HG02885 (cell line): ENCODE data around the gene MLXIPL.
"Not testable (repeated sequence)": the region's sequence is repeated elsewhere in the genome, so short reads cannot be mapped to it uniquely, and the experiment has no call there.

Source experiments
- ATAC-seq: cut with Tn5 transposase; IDR thresholded peaks from one replicate; pipeline ENCODE4 v1.9.1; 2021; ENCODE audit warnings: mild to moderate bottlenecking; ENCODE audit not compliant: unreplicated experiment, poor library complexity

The MLXIPL gene

DNA sequence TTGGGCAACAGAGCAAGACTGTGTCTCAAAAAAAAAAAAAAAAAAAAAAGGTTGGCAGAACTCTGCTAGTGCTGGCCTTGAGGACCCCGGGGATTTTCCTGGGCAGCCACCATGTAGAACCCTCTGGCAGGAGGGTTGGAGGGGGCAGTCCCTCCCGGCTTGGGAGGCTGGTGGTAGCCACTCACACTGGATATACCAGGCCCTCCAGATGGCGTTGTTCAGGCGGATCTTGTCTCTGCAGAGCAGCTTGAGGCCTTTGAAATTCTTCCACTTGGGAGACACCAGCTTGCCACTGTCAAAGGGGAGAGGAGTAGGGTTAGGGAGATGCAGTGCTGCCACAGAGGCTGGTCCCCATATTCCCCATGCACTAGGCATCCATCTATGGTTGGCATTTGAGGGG is 8.4 kb downstream of the MLXIPL start:
- no peak for ATAC-seq

DNA sequence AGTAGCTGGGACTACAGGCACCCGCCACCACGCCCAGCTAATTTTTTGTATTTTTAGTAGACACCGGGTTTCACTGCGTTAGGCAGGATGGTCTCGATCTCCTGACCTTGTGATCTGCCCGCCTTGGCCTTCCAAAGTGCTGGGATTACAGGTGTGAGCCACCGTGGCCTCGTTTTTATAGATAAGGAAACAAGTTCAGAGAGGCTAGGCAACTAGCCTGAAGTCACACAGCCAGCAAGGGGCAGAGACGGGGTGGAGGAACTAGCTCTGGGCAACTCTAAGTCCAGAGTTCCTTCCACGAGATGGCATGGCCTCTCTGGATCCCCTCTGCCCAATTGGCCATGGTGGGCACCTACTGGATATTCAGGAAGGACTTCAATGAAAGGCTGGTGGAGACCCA is 9.4 kb downstream of the MLXIPL start:
- not testable (repeated sequence) for ATAC-seq

DNA sequence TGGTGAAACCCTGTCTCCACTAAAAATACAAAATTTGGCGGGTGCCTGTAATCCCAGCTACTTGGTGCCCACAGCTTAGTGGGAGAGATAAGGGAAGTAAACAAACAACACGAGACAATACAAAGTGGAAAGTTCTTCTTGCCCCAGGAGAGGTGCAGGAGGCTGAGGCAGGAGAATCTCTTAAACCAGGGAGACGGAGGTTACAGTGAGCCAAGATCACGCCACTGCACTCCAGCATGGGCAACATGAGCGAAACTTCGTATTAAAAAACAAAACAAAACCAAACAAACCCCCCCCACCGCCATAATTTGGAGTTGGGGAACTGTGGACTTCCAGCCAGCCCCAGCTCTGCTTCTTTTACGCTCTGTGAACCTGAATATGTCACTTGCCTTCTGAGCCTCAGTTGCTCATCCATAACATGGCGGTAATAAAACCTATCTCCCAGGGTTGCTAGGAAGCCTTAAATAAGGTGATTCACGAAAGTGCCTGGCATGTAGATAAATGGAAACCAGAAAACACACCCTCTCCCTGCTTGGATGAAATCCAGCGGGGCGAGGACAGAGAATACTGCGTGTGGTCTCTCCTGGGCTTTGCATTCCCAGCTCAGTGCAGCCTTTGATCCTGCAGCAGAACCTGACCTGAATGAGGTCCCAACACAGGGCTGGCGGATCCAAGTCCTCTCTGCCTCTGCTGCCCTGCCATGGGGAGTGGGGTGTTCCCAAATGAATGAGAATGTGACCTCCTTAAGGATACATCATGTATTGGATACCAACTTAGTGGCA is 10.2 kb downstream of the MLXIPL start:
- no peak for ATAC-seq

DNA sequence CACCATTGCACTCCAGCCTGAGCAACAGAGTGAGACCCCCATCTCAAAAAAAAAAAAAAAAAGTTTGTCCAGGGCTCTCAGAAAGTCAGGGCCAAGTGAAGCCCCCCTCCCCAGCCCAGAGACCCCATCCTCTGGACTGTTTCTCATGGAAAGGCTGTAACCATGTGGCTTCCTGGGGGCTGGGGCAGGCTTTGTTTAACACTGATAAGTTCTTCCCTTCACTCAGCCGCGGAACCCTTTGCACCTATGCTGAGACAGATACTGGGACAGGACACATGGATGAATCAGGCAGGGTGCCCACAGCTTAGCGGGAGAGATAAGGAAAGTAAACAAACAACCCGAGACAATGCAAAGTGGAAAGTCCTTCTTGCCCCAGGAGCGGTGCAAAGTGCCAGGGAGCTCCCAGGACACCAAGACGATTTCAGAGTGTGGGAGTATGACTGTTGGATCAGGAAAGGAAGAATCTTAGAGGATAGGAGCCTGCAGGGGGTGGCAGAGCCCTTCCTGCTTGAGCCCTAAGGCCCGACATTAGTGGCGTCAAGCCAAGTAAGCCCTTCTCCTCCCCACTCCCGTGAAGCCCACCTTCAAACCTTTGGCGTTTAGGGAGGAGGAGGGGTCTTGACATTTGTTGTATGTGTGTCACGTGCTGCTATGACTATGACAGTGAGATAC is 11.6 kb downstream of the MLXIPL start:
- no peak for ATAC-seq

DNA sequence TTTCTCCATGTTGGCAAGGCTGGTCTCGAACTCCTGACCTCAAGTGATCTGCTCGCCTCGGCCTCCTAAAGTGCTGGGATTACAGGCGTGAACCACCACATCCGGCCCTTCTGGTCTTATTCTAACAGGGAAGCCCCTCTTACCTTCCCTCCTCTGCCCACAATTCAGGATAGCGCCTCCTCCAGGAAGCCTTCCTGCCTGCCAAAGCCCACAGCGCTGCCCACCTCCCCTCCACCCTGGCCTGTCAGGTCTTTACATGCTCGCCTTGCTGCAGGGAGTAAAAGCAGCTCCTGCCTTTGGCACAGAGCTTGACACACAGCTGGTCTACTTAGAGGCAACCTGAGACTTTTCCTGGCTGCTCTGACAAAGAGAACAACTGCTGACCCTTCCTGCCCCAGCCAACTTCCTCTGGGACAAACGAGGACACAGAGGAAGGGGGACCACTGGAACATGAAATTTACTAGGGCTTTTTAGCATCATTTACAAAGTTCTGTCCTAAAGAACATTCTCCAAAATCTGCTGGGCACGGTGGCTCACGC is 13.2 kb downstream of the MLXIPL start:
- no peak for ATAC-seq

DNA sequence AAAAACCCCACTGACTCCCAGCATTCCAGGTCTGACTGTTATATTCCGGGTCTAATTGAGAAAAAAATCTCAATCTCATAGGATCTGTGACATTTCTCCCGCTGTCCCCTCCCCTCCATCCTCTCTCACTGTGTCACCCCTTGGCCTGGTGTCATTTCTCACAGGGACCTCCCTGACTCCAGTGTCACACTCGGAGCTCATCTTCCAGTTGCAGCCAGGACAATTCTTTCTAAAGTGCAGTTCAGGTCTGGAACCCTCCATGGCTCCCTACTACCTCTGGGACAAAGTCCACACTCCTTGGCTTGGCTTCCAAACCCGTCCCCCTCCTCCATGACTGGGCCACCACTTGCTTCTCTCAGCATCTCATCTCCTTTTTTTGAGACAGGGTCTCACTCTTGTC is 14.2 kb downstream of the MLXIPL start:
- no peak for ATAC-seq

DNA sequence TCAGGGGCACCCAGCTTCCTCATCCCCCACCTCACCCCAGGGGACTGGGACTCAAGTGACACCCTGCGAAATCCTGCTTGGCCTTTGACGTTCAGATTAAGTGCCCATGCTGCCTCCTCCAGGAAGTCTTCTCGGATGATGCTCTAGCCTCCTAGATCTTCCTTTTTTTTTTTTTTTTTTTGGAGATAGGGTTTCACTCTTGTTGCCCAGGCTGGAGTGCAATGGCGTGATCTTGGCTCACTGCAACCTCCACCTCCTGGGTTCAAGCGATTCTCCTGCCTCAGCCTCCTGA is 16.7 kb downstream of the MLXIPL start:
- not testable (repeated sequence) for ATAC-seq

DNA sequence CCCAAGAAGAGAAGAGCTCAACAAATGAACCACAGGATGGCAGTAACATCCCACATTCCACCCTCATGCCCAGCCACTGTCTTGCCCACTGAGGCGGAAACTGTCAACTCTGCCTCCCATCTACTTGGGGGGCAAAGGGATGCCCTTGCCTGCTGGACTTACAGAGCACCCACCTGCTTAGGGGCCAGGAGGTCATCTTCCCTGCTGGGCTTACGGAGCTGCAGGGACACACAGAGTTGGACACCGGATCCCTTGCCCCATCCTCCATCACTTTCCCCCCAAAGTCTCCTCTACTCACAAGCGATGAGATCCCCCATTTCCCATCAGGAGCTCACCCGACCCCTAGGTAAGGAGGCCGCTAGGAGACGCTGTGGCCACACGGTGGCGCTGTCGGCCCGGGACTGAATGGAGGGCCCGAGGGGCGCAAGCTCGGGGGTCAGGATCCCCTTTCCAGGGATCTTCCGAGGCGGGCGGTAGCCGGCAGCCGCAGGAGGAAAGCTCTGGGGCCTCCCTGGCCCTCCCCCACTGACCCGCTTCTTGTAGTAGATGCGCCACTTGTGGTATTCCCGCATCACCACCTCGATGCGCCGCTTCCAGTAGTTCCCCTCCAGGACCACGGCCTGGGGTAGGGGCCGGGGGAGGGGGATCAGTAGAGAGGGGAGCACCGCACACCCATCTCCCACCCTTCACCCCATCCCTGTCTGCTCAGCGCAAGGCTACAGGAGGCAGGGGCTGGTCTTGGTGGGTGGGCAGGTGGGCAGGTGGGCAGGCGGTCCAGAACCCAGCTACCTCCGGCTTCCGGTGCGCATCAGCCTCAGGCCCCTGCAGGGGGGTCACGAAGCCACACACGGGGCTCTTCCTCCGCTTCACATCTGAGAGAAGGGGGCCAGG is 17.3 kb downstream of the MLXIPL start:
- no peak for ATAC-seq

DNA sequence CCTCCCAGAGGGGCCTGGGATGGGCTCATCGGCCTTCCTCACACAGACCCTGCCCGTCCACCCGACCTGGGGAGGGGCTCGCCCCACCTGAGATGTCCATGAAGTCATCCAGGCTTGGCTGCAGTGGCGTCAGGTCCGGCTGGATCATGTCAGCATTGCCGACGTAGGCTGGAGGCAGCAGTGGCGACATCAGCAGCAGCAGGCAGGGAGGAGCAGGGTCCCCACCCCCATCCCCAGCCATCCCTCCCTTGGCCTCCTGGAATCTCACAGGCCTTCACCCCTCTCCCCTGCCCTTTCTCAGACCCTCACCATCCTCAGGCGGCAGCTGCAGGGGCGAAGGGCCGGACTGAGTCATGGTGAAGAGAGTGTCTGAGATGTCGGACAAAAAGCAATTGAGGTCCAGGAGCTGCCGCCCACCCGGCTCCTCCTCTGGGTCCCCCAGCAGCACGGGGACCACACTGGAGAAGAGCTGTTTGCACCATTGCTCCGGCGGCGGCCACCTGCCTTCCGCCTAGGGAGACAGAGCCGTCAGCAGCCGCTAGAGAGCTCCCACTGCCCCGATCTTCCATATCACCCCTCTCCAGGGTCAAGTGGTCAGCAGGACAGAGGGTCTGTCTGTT is 18.6 kb downstream of the MLXIPL start:
- no peak for ATAC-seq

DNA sequence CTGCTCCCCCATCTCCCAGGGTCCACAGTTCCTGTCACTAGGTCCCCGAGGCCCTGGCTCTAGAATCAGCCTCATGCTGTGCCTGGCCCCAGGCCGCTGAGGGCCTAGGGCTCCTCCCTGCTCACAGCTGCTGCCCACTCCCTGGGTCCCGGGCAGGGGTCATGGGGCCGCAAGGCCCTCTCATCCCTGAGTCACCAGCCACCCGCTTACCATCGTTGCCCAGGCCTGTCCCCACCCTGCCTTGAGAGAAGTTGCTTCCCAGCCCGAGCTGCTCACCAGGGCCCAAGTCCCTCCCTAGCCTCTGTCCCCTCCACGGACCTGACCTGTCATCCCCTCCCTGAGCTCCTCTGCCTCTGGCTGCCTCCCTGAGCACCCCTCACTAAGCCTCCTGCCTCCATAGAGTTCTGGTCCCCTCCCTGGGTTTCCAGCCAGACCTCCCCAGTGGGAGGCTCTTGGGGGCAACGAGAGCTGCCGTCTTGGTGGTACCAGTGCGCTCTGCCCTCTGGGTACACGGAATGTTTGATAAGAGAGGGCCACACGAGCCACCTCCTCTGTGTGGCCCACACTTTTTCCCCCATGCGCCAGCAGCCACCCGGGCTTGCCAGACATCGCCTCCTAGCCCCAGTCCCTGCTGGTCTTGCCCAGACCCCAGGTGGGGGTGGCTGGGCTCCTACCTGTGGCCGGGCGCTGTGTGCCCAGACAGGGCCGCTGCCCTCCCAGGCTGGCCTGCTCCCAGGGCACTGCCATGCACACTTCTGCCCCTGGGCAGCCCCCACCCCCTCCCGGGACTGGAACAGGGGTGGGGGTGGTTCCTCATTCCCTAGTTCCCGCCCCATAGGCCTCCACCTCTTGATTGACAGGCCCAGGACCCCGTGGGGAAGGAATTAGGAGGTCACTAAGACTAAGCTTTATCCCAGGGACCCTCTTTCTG is 21.3 kb downstream of the MLXIPL start:
- no peak for ATAC-seq

DNA sequence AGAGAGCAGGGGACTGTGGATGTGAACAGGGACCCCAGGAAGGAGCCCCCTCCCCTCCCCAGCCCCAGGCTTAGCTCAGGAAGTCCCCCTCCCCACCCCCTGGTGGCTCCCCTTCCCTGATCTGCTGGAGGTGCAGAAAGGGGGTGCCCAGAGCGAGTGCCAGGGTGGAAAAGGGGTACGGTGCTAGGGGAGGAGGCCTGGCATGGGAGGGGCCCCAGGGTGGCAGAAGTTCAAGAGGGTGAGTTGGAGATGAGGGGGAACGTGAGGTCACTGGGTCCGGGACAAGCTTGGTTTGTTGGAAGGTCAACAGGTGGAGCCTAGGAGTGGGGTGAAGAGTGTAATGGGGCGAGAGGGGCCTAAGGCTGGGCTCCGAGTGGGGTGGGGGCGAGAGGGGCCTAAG is 24.4 kb downstream of the MLXIPL start:
- ATAC-seq = no peak

DNA sequence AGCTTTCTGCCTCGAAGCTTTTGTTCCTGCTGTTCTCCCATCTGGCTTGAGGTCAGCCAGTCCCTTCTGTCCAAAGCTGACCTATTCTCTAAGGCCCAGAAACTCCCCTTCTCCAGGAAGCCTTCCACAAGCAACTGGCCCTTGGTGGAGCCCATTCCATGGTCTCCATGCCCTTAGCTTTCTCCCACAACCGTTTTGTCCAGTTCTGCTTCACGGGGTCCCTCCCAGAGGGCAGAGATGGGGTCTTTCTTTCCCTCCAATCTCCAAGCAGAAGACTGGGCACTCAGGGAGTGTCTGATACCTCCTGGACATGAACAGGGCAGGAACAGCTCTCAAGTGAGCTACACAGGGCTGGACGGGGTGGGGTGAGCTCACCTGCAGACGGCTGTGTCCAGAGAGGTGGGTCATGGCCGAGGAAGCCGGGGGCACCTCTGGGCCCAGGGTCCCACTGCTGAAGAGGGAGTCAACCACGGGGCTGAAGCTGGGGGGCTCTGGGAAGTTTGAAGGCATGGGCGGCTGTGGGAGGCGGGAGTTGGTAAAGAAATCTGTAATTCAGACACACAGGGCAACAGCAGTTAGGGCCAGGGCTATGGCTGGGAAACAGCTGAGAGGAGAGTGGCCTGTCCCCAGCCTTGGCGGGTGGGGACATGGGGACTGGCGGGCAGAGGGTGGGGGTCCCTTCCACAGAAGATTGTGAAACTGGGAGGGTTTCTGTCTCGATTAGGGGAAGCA is 25.0 kb downstream of the MLXIPL start:
- no peak for ATAC-seq

DNA sequence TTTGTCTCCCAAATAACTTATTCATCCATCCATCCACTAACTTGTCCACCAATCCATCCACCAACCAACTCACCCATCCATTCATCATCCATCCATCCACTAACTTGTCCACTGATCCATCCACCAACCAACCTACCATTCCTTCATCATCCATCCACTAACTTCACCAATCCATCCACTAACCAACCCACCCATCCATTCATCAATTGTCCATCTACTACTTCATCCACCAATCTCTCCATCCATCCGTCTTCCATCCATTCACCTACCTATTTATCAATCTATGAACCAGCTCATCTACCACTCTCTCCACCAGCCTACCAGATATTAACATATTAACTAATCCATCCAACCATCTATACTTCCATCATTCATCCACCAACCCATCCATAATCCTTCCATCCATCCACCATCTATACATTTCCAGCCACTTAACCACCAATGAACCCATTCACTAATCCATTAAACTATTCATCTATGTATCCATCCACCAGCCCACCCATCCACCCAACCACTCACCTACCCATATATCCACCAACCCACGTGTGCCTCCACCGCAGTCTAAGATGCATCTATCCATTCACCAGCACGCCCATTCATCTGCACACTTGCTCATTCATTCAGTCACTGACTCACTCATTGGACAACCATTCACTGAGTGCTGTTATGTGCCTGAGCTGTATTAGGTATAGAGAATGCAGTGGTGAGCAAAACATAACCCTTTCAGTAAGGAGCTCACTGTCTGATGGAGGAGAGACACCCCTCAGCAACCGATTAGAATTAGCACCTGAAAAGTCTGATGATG is 26.1 kb downstream of the MLXIPL start:
- ATAC-seq = no peak

DNA sequence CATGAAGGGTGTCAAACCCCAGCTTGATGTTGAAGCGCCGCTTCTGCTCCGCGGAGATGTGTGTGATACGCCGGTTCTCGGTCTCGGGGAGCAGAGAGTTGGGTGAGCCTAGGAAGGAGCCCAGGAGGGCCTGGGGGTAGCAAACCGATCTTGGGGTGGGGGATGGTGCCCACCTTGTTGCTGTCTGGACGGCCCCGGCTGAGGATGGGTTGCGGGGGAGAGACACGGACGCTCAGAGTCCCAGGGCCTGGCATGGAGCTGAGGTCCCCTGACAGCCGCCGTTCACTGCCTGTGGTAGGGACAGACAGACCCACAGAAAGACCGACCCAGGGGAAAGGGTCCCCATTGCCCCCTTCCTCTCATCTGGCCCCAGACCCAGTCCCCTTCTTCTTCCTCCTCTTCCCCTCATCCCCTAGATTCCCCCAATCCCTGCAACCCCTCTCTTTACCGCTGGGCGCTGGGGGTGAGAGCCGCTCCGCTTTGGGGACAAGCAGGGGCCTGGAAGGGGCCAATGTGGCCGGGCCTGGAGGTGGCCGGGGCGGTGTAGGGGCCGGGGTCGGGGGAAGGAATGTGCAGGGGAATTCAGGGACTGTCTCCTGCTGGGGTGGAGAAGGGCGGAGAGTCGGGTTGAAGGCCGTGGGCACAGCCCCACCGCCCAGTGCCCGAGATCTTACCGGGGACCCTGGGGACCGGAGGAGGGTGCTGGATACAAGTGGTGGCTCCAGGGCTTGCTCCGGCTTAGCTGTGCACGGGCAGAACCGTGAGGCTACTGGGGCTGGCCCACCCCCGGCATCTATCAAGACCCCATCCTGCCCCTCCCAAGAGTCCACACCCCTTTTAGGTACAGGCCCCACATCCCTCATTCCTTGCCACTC is 27.9 kb downstream of the MLXIPL start:
- ATAC-seq = no peak

DNA sequence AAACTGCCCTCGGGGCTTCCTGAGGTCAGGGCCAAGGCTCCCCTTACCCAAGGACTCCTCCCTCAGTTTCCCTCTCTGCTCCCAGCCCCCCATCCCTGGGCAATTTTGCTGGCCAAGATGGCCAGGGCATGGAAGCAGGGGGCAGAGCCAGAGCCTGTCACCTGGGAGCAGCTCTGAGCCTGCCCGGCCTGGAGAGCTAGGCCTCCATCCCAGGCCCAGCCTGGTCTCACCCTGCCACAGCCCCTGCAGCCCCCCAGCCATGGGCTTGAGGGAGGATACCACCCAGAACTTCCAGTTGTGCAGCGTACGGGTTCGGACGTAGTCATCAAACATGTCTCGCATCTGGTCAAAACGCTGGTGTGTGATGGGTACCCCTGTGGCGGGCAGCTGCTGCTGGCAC is 29.0 kb downstream of the MLXIPL start:
- ATAC-seq = no peak

DNA sequence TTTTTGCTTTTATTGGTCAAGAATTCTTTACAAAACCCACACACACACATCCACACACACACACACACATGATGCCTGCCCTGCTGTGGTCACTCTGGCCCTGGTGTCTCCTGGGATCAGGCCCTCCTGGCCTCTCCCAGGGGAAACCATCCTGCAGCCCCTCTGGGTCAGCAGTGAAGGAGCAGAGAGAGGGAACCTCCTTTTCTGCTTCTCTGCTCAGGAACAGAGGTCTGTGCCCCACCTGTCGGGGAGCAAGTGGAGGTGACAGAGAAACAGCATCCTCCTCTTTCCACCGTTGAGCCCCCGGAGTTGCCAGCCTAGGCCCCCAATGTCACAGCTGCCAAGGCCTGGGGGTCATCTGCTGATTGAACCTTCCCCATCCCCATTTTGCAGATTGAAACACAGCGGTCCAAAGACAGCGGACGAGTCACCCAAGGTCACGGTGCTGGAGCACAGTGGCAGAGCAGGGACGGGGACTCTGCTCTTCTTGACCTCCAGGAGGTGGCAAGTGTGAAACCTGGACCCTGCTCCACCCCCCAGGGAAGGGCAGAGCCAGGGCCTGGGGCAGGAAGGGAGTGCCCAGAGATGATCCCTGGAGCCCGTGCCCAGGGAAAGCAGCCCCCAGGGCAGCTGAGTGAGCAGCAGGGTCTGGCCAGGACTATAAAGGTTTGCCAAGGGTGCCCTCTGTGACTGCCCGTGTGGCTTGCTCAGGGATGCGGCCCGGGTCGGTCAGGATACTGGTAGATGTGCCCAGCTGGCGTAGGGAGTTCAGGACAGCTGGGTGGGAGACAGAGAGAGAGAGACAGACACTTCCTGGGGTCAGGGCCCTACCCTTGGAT is 30.9 kb downstream of the MLXIPL start:
- ATAC-seq = no peak
